Neutrophil (primary cell): ENCODE data around the gene CCDC18.
"Not testable (repeated sequence)": the region's sequence is repeated elsewhere in the genome, so short reads cannot be mapped to it uniquely, and the experiment has no call there.

Source experiments
- H3K27ac ChIP-seq: fragments of 200-600 bp; sonication (generic); 2 replicates; pipeline ENCODE4 v1.5.1; 2016; ENCODE audit warnings: mild to moderate bottlenecking, moderate library complexity
- H3K27me3 ChIP-seq: fragments of 200-600 bp; sonication (generic); 2 replicates; pipeline ENCODE4 v1.6.0; 2016; ENCODE audit warnings: mild to moderate bottlenecking
- H3K36me3 ChIP-seq: fragments of 200-600 bp; sonication (generic); 2 replicates; pipeline ENCODE4 v1.5.1; 2017
- H3K4me1 ChIP-seq, 2 experiments: fragments of 200-600 bp in 1 of 2; sonication (generic) in 1 of 2; 1 replicate in 1 of 2; 2 replicates in 1 of 2; pipeline versions ENCODE4 v1.5.1 to v1.6.1; 2013 to 2016; ENCODE audit warnings: low read depth in 1 of 2, low read length in 1 of 2, mild to moderate bottlenecking in 1 of 2, moderate library complexity in 1 of 2; ENCODE audit not compliant: control insufficient read depth in 1 of 2, insufficient read depth in 1 of 2
- H3K4me3 ChIP-seq, 2 experiments: fragments of 200-600 bp in 1 of 2; sonication (generic) in 1 of 2; 1 replicate in 1 of 2; 2 replicates in 1 of 2; pipeline ENCODE4 v1.5.1; 2013 to 2016; ENCODE audit warnings: low read depth in 1 of 2, low read length in 1 of 2, mild to moderate bottlenecking in 1 of 2, moderate library complexity in 1 of 2
- H3K9me3 ChIP-seq: fragments of 200-600 bp; sonication (generic); 2 replicates; pipeline ENCODE4 v1.5.1; 2016
- TF ChIP-seq, protein P1 (sequence below): fragments of 200-600 bp; sonication (generic); IDR thresholded peaks from 2 replicates; pipeline ENCODE4 v1.5.1; 2016; ENCODE audit warnings: antibody characterized with exemption

The CCDC18 gene

DNA sequence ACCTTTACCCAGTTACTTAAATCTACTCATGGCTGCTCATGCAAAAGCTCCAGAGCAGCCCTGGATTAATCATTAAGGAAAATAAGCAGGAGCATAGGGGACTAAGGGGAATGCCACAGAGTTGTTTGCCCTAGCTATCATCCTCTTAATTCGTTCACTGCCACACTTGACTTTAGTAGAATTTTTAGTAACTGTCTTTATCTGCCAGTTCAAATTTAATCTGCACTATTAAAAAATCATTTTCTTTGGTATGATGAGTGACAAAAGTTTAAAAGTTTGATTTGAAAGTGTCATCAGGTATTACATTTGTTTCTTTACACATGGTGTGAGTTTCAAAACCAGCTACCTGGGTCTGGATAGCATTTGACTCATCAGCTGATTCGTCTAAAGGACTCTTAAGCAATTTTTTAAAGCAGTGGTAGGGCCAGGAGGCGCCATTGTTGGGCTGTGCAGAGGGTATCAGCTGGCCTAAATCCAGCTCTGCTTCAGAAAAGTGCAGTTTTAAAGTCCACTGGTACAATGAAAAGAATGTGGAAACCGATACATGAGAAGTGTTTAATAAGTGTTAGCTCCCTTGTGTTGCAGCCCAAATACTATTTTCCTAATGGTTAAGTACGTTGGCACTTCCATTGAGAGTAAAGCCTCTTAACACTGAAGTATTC lies 95.2 kb downstream of the CCDC18 start:
- H3K4me1 ChIP-seq: no peaks in the 10 kb centered on the region
- no peaks in the 10 kb centered on the region for H3K9me3 ChIP-seq
- no peak overlapping the region for H3K4me3 ChIP-seq
- no peak overlapping the region for H3K27ac ChIP-seq
- H3K36me3 ChIP-seq: no peaks in the 10 kb centered on the region
- no peaks in the 10 kb centered on the region for H3K27me3 ChIP-seq
- TF ChIP-seq, protein P1, sequence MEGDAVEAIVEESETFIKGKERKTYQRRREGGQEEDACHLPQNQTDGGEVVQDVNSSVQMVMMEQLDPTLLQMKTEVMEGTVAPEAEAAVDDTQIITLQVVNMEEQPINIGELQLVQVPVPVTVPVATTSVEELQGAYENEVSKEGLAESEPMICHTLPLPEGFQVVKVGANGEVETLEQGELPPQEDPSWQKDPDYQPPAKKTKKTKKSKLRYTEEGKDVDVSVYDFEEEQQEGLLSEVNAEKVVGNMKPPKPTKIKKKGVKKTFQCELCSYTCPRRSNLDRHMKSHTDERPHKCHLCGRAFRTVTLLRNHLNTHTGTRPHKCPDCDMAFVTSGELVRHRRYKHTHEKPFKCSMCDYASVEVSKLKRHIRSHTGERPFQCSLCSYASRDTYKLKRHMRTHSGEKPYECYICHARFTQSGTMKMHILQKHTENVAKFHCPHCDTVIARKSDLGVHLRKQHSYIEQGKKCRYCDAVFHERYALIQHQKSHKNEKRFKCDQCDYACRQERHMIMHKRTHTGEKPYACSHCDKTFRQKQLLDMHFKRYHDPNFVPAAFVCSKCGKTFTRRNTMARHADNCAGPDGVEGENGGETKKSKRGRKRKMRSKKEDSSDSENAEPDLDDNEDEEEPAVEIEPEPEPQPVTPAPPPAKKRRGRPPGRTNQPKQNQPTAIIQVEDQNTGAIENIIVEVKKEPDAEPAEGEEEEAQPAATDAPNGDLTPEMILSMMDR: no peak

DNA sequence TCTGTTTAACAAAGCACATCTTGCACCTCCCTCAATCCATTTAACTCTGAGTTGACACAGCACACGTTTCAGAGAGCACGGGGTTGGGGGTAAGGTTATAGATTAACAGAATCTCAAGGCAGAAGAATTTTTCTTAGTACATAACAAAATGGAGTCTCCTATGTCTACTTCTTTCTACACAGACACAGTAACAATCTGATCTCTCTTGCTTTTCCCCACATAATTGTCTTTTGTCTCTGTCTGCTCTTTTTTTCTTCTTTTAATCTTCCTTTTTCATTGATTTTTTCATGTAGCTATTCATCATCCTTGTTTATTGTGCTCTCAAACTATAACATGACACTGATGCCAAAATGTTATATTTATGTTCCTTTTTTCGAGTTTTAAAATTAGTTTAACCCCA lies 97.0 kb downstream of the CCDC18 start:
- H3K4me1 ChIP-seq, H3K27me3 ChIP-seq, H3K27ac ChIP-seq, H3K36me3 ChIP-seq, H3K9me3 ChIP-seq, H3K4me3 ChIP-seq: not testable (repeated sequence)

DNA sequence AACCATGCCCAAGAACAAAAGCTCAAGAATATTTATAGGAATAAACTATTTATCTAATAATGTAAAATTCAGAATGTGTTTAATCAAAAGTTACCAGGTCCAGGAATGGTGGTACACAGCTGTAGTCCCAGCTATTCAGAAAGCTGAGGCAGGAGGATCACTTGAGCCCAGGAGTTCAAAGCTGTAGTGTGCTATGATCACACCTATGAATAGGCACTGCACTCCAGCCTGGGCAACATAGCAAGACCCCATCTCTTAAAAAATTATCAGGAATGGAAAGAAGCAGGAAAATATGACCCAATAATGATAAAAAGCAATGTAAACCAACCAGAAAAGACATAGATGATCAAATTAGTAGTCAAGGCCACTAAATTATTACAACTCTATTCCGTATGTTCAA lies 103.0 kb downstream of the CCDC18 start:
- Histone ChIP-seq H3K4me1 (no peaks in the 10 kb centered on the region), H3K36me3 (no peaks in the 10 kb centered on the region), H3K4me3 (no peak overlapping the region), H3K27ac (no peak overlapping the region), H3K27me3 (no peaks in the 10 kb centered on the region), H3K9me3 (no peaks in the 10 kb centered on the region)
- TF ChIP-seq, protein P1: no peak

DNA sequence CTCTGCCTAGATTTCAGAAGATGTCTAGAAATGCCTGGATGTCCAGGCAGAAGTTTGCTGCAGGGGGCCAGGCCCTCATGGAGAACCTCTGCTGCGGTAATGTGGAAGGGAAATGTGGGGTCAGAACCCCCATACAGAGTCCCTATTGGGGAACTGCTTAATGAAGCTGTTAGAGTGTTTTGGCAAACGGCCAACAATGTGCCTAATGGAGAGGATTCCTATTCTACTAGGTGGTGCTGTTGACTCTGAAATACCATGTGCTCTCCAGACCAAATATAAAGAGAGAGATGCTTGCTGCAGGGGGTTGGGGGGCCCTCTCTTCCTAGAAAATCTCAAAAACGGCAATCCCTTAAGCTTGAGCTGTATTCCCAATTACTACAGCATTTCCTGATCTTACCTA lies 108.0 kb downstream of the CCDC18 start:
- Histone ChIP-seq H3K36me3 (no peaks in the 10 kb centered on the region), H3K27me3 (no peaks in the 10 kb centered on the region), H3K9me3 (no peaks in the 10 kb centered on the region), H3K4me3 (no peak overlapping the region), H3K27ac (no peak overlapping the region), H3K4me1 (no peaks in the 10 kb centered on the region)
- TF ChIP-seq, protein P1: no peak

DNA sequence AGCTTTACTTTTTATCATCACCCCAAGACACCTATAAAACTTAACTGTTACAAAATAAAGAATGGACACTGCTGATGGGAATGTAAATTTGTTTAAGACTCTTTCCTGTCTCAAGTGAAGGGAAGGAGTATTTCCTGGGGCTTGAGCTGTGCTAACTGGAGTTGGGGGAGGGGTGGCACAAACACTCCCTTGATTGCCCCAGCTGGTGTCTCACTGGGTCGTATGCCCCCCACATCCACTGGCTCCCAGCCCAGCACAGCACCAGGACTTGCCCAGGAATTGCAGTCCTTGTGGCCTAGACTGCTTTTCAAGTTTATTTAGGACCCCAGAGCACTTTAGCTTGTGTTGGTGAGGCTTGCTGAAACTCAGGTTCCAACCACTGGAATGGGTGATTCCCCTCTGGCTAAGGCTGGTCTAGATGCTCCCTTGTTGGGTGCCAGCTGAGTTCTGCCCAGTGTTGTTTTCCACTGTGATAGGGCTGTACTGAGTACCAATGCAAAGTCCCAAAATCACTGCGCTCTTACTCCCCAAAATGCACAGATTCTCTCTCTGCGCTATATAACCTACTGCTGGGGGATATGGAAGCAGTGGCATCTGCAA lies 116.1 kb downstream of the CCDC18 start:
- H3K9me3 ChIP-seq: no peaks in the 10 kb centered on the region
- no peaks in the 10 kb centered on the region for H3K27me3 ChIP-seq

DNA sequence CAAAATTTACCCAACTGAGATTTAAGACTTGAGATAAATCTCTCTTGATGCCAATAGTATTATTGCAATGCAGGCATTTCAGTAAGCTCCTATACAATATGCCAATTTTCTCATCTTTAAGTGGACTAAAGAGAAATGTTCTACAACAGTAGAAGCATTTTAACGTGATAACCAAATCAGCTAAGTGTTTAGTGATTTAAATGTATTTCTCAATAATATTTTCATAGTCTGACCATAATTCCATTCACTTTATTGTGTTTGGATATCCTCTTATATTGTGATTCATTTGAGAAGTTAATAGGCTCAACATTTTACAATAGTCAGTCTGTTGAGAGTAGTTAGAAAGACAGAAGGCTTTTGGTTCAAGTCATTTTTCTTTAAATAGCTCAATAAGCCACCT lies 120.6 kb downstream of the CCDC18 start:
- no peak overlapping the region for H3K27ac ChIP-seq
- no peak overlapping the region for H3K4me3 ChIP-seq
- H3K4me1 ChIP-seq: no peaks in the 10 kb centered on the region
- no peaks in the 10 kb centered on the region for H3K27me3 ChIP-seq
- no peaks in the 10 kb centered on the region for H3K9me3 ChIP-seq
- no peaks in the 10 kb centered on the region for H3K36me3 ChIP-seq
- TF ChIP-seq, protein P1: no peak

More for the DNA sequence above, 116.1 kb downstream of the CCDC18 start:
- H3K27ac ChIP-seq: no peak overlapping the region
- TF ChIP-seq, protein P1: no peak
- H3K4me1 ChIP-seq: no peaks in the 10 kb centered on the region
- no peak overlapping the region for H3K4me3 ChIP-seq
- H3K36me3 ChIP-seq: no peaks in the 10 kb centered on the region
